OCI-LY3 (cell line): ENCODE data around the gene NFYA.

Experiments
- CTCF ChIP-seq: fragments of 200-600, 300-600 bp; sonication (generic); IDR thresholded peaks from 2 replicates; pipeline ENCODE4 v1.5.1; 2014; ENCODE audit warnings: antibody characterized with exemption, low read length, low read depth
- EZH2phosphoT487 ChIP-seq: fragments of 200-600 bp; shearing (Covaris generic); IDR thresholded peaks from 2 replicates; pipeline ENCODE4 v1.6.1; 2018; ENCODE audit warnings: antibody characterized with exemption, mixed run types, low read depth

GRCh38 chr6:41136911-41137310 lies 64.1 kb downstream of the NFYA start:
- TF ChIP-seq CTCF (no peak), EZH2phosphoT487 (no peak)
